ENCODE measurements around the gene ATF6B. TPM values are rescaled to one million over a fixed set of nuclear protein-coding genes. Genes with fewer than 3 reads are reported as not detected.

The ATF6B gene
- total RNA-seq, 1 experiment from 2014 or later = 70.2 TPM

- DNase-seq (ENCODE audit: low spot score) = no peak
- H3K36me3 ChIP-seq (ENCODE audit: insufficient read depth, low read length, poor library complexity, severe bottlenecking) = peaks cover 23% of the 10 kb centered on the region
Measured at GRCh38 chr6:32114796-32115195, 13.2 kb downstream of the ATF6B start.

GRCh38 chr6:32113386-32114352 is 14.4 kb downstream of the ATF6B start:
- Histone ChIP-seq H3K36me3 (ENCODE audit: insufficient read depth, low read length, poor library complexity, severe bottlenecking) (peaks cover 22% of the 10 kb centered on the region), H3K27me3 (replicated peaks; ENCODE audit: insufficient read depth, low read depth, low read length, poor library complexity) (peaks cover 5% of the 10 kb centered on the region), H3K4me1 (ENCODE audit: insufficient read depth, low read length, poor library complexity, severe bottlenecking) (peaks cover 3% of the 10 kb centered on the region), H3K4me3 (ENCODE audit: low read depth, low read length, poor library complexity, severe bottlenecking) (no peak overlapping the region), H3K9me3 (ENCODE audit: low read depth, low read length, poor library complexity, severe bottlenecking) (no peaks in the 10 kb centered on the region), H3K27ac (ENCODE audit: low read depth, low read length, poor library complexity, severe bottlenecking) (no peak overlapping the region)
- POLR2A ChIA-PET (ENCODE audit: low non-redundant PET) = no interaction called here
- DNase-seq (ENCODE audit: low spot score) = no peak
- intact Hi-C loops (cut with micrococcal nuclease; ENCODE audit: unreplicated experiment) = no loop called here
- TF ChIP-seq CTCF (conservative IDR thresholded peaks at IDR 0.05; ENCODE audit: low read depth, low read length) (no peak), EZH2 (IDR thresholded peaks at IDR 0.05; ENCODE audit: borderline replicate concordance, low read depth, low read length, poor library complexity, severe bottlenecking) (no peak)
- no TSS peak for BruUV-seq (replicated peaks)
- CTCF ChIA-PET = no interaction called here

More at GRCh38 chr6:32114796-32115195, 13.2 kb downstream of the ATF6B start:
- intact Hi-C loops (cut with micrococcal nuclease; ENCODE audit: unreplicated experiment) = loop anchor here (5.0 kb wide), 1 partner anchor 128 kb away; no protein-coding TSS in a partner anchor
- Histone ChIP-seq H3K9me3 (ENCODE audit: low read depth, low read length, poor library complexity, severe bottlenecking) (no peaks in the 10 kb centered on the region), H3K27ac (ENCODE audit: low read depth, low read length, poor library complexity, severe bottlenecking) (no peak overlapping the region), H3K4me1 (ENCODE audit: insufficient read depth, low read length, poor library complexity, severe bottlenecking) (no peaks in the 10 kb centered on the region), H3K27me3 (replicated peaks; ENCODE audit: insufficient read depth, low read depth, low read length, poor library complexity) (no peaks in the 10 kb centered on the region), H3K4me3 (ENCODE audit: low read depth, low read length, poor library complexity, severe bottlenecking) (no peak overlapping the region)
- no peak for TF ChIP-seq CTCF (conservative IDR thresholded peaks at IDR 0.05; ENCODE audit: low read depth, low read length)
- no peak for TF ChIP-seq EZH2 (IDR thresholded peaks at IDR 0.05; ENCODE audit: borderline replicate concordance, low read depth, low read length, poor library complexity, severe bottlenecking)
- ChIA-PET POLR2A (ENCODE audit: low non-redundant PET) (interaction anchor here (0.6 kb wide), 1 partner anchor 41 kb away, joined by 3 read pairs; no protein-coding TSS in a partner anchor), CTCF (no interaction called here)
- no TSS peak for BruUV-seq (replicated peaks)

- intact Hi-C loops (cut with micrococcal nuclease; ENCODE audit: unreplicated experiment) = no loop called here
- CTCF ChIA-PET = no interaction called here
- BruUV-seq (replicated peaks) = no TSS peak
- Histone ChIP-seq H3K4me1 (ENCODE audit: insufficient read depth, low read length, poor library complexity, severe bottlenecking) (peaks cover 11% of the 10 kb centered on the region), H3K36me3 (ENCODE audit: insufficient read depth, low read length, poor library complexity, severe bottlenecking) (peaks cover 11% of the 10 kb centered on the region), H3K4me3 (ENCODE audit: low read depth, low read length, poor library complexity, severe bottlenecking) (no peak overlapping the region), H3K27me3 (replicated peaks; ENCODE audit: insufficient read depth, low read depth, low read length, poor library complexity) (peaks cover 5% of the 10 kb centered on the region), H3K27ac (ENCODE audit: low read depth, low read length, poor library complexity, severe bottlenecking) (no peak overlapping the region), H3K9me3 (ENCODE audit: low read depth, low read length, poor library complexity, severe bottlenecking) (no peaks in the 10 kb centered on the region)
- POLR2A ChIA-PET (ENCODE audit: low non-redundant PET) = no interaction called here
- TF ChIP-seq EZH2 (IDR thresholded peaks at IDR 0.05; ENCODE audit: borderline replicate concordance, low read depth, low read length, poor library complexity, severe bottlenecking) = no peak
- TF ChIP-seq CTCF (conservative IDR thresholded peaks at IDR 0.05; ENCODE audit: low read depth, low read length) = no peak
- no peak for DNase-seq (ENCODE audit: low spot score)
Measured at GRCh38 chr6:32112431-32112980, 15.5 kb downstream of the ATF6B start.
